T-helper 2 cell (primary cell): ENCODE results near the gene ZNF232.
"Not testable (repeated sequence)": the region's sequence is repeated elsewhere in the genome, so short reads cannot be mapped to it uniquely, and the experiment has no call there.

ENCODE experiments used
- DNase-seq, 5 experiments: peaks; one replicate each; pipeline versions ENCODE4 v3.0.0 to v3.0.0-alpha.2; 2012 to 2022

The ZNF232 gene

DNA sequence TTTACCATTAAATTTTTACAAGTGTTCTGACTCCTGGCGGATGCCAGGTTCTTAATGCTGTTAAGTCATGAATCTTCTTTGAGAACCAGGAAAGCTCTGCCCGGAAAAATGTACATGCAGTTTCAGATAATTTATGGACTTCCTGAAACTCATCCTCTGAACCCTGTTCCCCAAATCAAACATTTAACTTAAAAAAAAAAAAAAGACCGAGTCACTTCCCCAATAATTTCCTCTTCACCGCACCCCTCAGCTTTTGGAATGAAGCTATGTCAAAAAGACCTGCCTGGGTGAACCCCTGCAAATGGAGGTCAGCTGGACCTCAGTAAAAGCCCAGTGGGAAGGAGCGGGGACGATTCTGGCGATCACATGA, 15.0 kb downstream of the ZNF232 start:
- DNase-seq, result no peak

DNA sequence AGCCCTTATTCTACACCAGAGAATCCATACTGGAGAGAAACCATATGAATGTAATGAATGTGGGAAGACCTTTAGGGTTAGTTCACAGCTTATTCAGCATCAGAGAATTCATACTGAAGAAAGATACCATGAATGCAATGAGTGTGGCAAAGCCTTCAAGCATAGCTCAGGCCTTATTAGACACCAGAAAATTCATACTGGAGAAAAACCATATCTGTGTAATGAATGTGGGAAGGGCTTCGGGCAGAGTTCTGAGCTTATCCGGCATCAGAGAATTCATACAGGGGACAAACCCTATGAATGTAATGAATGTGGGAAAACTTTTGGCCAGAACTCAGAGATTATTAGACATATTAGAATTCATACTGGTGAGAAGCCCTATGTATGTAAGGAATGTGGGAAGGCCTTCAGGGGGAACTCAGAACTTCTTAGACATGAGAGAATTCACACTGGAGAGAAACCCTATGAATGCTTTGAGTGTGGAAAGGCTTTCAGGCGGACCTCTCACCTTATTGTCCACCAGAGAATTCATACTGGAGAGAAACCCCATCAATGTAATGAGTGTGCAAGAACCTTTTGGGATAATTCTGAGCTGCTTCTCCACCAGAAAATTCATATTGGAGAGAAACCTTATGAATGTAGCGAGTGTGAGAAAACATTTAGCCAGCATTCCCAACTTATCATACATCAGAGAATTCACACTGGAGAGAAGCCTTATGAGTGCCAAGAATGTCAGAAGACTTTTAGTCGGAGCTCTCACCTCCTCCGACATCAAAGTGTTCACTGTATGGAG, 19.3 kb downstream of the ZNF232 start:
- DNase-seq, result no peak

DNA sequence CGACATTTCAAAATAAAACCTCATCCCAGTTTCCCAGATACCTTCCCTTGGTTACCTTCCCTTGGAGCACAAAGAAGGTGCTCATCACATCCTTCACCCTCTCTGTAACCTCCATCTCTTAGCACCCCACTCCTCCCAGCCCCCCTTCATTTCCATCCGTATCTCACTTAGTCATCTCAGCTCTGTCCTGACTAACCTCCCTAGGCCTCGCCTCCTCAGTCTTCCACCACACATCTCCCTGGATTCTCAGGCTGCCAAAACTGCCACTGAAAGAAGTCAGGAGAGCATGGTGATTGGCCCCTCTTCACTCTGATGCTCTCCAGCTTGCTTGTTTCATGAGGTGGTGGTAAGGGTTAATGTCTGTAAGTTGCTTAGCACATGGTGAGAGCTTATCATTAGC, 31.1 kb downstream of the ZNF232 start:
- no peak for DNase-seq

DNA sequence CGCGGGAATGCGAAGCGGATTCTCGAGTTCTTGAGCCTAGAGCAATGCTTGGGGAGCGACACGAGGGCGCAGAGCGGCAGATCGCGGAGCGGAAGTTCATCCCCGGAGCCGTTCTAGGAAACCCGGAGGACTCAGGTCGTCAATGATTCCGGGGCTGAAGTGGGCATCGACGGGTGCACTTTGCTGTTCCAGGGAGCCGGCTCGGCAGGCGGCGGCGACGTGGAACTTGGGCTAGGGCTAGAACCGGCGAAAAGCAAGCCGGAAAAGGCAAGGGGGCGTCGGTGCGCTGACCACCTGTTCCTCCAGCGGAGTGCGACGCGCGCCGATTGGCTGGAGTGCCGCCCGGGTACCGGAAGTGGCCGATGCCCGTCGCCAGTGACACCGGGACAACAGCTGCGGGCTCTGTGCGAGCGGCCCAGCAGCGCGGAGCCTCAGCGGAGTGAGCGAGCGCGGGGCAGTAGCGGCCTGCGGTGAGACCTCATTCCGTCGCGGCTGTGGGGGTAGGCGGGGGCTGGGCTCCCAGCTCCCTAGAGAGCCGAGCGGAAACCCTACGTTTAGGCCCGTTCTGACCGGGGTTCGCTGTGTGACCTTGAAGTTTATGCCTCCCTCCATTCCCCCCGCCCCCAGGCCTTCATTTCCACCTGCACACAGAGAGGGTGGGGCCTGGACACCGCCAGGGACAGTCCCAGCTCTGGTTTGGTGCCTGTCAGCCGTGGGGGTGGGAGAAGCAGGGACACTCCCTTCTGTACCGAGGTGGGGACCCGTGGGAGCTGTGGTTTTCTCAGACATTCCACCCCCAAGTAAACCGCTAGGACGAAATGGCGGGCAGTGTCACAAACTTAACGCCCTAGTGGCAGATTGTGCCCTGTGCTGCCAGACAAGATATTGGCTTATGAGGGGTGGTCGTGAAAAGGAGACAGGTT, 33.3 kb downstream of the ZNF232 start, which contains the start of gene ZFP3:
Gene ZFP3, plus strand, starts transcription at position 362 of the 923 bp plus-strand sequence. CDS start 13,038 bp downstream, outside the sequence.
- peak; percentile 23 to 87 (median 60) for DNase-seq

DNA sequence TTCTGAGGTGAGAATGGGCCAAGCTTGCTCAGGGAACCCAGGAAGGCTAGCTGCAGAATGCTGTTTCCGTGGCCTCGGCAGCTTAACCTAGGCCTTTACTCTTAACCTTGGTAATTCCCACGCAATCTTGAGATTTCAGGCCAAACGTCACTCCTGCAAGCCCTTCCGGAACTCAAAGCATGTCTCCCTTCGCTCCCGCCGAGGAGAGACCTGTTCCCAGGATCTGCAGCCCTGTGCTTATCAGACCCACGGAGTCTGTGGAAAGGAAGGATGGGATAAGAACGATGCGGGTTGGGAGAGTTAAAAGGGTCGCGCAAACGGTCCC, 33.9 kb downstream of the ZNF232 start:
- peak in 1 of 5 experiments; percentile 3 for DNase-seq

DNA sequence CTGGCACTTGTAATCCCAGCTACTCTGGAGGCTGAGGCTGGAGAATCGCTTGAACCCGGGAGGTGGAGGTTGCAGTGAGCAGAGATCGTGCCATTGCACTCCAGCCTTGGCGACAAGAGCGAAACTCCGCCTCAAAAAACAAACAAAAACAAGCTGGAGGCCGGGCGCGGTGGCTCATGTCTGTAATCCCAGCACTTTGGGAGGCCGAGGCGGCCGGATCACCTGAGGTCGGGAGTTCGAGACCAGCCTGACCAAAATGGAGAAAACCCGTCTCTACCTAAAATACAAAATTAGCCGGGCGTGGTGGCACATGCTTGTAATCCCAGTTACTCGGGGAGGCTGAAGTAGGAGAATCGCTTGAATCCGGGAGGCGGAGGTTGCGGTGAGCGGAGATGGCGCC, 34.4 kb downstream of the ZNF232 start:
- not testable (repeated sequence) for DNase-seq

DNA sequence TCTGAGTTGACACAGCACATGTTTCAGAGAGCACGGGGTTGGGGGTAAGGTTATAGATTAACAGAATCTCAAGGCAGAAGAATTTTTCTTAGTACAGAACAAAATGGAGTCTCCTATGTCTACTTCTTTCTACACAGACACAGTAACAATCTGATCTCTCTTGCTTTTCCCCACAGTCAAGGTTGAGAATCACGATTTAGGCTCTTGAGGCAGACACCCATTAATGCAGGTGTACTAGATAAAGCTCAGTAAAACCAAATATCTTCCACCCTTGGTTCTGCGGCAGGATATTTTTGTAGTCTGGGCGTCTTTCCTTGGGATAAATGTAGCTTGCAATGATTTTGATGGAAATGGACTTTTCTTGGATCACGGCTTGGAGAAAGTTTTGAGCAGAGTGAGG, 36.2 kb downstream of the ZNF232 start:
- not testable (repeated sequence) for DNase-seq

DNA sequence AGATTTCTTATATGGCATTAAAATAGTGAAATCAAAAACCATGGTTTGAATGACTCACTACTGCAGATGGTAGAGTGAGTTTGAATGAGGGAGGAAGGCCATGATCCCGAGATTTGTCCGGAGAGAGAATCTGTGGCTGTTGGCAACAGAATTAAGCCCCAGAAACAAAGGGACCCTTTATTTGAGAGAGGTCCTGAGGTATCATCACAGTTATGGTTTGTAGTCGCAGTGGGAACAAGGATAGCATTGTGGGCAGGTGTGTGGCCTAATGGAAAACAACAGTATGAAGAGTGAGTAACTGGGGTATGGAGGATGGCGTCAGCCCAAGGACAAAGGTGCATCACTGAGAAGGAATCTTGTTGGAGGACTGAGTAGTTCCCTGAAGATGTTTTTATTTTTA, 42.0 kb downstream of the ZNF232 start:
- no peak for DNase-seq

DNA sequence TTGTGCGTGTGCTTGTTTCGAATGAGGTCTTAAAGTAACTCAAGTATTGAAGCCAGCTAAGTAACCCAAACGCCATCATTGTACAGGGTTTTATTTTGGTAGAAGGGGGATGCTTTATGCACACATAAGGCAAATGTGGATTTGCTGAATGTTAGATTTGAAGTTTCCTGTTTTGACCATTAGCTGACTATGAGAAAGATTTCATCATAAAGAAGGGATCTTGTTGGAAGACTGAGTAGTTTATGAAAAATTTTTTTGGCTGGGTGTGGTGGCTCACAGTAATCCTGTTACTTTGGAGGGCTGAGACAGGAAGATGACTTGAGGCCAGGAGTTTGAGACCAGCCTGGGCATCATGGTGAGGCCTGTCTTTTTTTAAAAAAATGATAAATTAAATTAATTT, 43.4 kb downstream of the ZNF232 start:
- no peak for DNase-seq

DNA sequence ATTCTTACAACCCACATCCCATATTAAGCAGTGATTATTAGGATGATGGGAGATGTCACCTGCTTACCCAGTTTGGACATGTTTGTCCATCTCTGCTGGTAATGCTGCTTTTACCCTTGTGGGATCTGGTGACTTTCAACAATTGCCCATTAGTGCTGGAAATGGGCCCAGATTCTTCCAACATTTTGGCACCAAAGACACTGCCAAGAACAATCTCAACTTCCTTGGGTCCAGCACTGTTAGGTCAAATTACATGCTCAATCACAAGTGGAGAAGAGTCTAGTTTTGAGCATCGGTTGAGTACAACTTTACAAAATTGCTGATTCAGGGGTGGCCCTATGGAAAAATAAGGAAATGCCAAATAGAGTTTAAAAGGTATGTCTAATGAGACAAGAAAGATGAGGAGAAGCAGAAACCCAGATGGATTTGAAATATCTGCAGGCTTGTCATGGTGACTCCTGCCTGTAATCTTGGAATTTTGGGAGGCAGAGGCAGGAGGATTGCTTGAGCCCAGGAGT, 46.4 kb downstream of the ZNF232 start:
- DNase-seq, result no peak
